Esophagus squamous epithelium (tissue), 4 donors: ENCODE measurements around the gene JPT1.

Experiments
- CTCF ChIP-seq, 6 experiments: fragments of 450-650 bp in 4 of 6; fragments of 200-600 bp in 2 of 6; sonication (generic) in 2 of 6; IDR thresholded peaks; one replicate each; pipeline ENCODE4 v1.5.1; 2016 to 2019; ENCODE audit warnings: antibody characterized with exemption in 6 of 6, mild to moderate bottlenecking in 4 of 6, moderate library complexity in 4 of 6
- POLR2A ChIP-seq, 4 donors: fragments of 450-650 bp; IDR thresholded peaks; one replicate each; pipeline ENCODE4 v1.6.1; 2017; ENCODE audit warnings: antibody characterized with exemption in 4 of 4, mild to moderate bottlenecking in 4 of 4, moderate library complexity in 3 of 4

- no peak for TF ChIP-seq CTCF (IDR thresholded peaks at IDR 0.05)
- TF ChIP-seq POLR2A (IDR thresholded peaks at IDR 0.05), result no peak
These were observed 27.9 kb upstream of the JPT1 start for GRCh38 chr17:75182319-75182568.
